HepG2 (cell line): ENCODE results near the gene PLPPR3. TPM values are rescaled to one million over a fixed set of nuclear protein-coding genes. Genes with fewer than 3 reads are reported as not detected.

Experiments
- AGO2 ChIP-seq: fragments of 200-400 bp; formaldehyde crosslinking; optimal IDR thresholded peaks from 2 replicates; pipeline ENCODE3; 2017; ENCODE audit warnings: mild to moderate bottlenecking, low read depth, low read length, moderate library complexity
- AKAP8 ChIP-seq: sonication (generic); formaldehyde crosslinking; IDR thresholded peaks from 2 replicates; pipeline ENCODE4 v1.5.1; 2020; ENCODE audit warnings: mild to moderate bottlenecking, missing genetic modification reagents
- ATF2 ChIP-seq: sonication (generic); formaldehyde crosslinking; IDR thresholded peaks from 2 replicates; pipeline ENCODE4 v1.4.0; 2020; ENCODE audit warnings: missing genetic modification reagents
- CBX5 ChIP-seq: sonication (generic); formaldehyde crosslinking; IDR thresholded peaks from 2 replicates; pipeline ENCODE4 v1.4.0; 2020; ENCODE audit warnings: missing genetic modification reagents, borderline replicate concordance
- CEBPZ ChIP-seq: IDR thresholded peaks from 2 replicates; pipeline ENCODE4 v1.6.1; 2012; ENCODE audit warnings: low read length, improper control_type of control experiment
- CENPT ChIP-seq: sonication (generic); formaldehyde crosslinking; IDR thresholded peaks from 2 replicates; pipeline ENCODE4 v1.8.0; 2022; ENCODE audit warnings: low read depth, mild to moderate bottlenecking, moderate library complexity, missing genetic modification reagents
- DBP ChIP-seq: sonication (generic); formaldehyde crosslinking; IDR thresholded peaks from 2 replicates; pipeline ENCODE4 v1.4.0; 2020; ENCODE audit warnings: missing genetic modification reagents; ENCODE audit errors: not compliant biosample characterization
- FOXK1 ChIP-seq: sonication (generic); formaldehyde crosslinking; IDR thresholded peaks from 2 replicates; pipeline ENCODE4 v1.4.0; 2020; ENCODE audit warnings: low read depth, missing genetic modification reagents, borderline replicate concordance
- GABPB1 ChIP-seq: IDR thresholded peaks from 2 replicates; pipeline ENCODE4 v1.6.1; 2016; ENCODE audit warnings: mild to moderate bottlenecking, missing genetic modification reagents, moderate library complexity, missing compliant biosample characterization
- GATAD2A ChIP-seq: IDR thresholded peaks from 2 replicates; pipeline ENCODE4 v1.6.1; 2016
- HMGA1 ChIP-seq: sonication (generic); formaldehyde crosslinking; conservative IDR thresholded peaks from 2 replicates; pipeline ENCODE4 v1.4.0; 2020; ENCODE audit warnings: missing genetic modification reagents
- MXD1 ChIP-seq: sonication (generic); formaldehyde crosslinking; IDR thresholded peaks from 2 replicates; pipeline ENCODE4 v1.4.0; 2020; ENCODE audit warnings: mild to moderate bottlenecking, missing genetic modification reagents
- NCOA1 ChIP-seq: sonication (generic); formaldehyde crosslinking; IDR thresholded peaks from 2 replicates; pipeline ENCODE4 v1.9.0; 2021; ENCODE audit warnings: missing genetic modification reagents
- PPARG ChIP-seq: conservative IDR thresholded peaks from 2 replicates; pipeline ENCODE4 v1.6.1; 2016; ENCODE audit warnings: missing biosample characterization, missing genetic modification reagents
- SOX13 ChIP-seq, 3 experiments: fragments of 450-650 bp in 1 of 3; sonication (generic) in 1 of 3; formaldehyde crosslinking in 1 of 3; IDR thresholded peaks in 2 of 3; conservative IDR thresholded peaks in 1 of 3; 2 replicates each; pipeline versions ENCODE4 v1.5.0 to v1.6.1; 2016 to 2020; ENCODE audit warnings: antibody characterized with exemption in 1 of 3, mild to moderate bottlenecking in 1 of 3, missing compliant biosample characterization in 1 of 3, missing genetic modification reagents in 1 of 3, moderate library complexity in 1 of 3
- THRA ChIP-seq: sonication (generic); formaldehyde crosslinking; IDR thresholded peaks from 2 replicates; pipeline ENCODE4 v1.4.0; 2020; ENCODE audit warnings: missing genetic modification reagents, borderline replicate concordance
- ZKSCAN1 ChIP-seq: fragments of 150-350 bp; IDR thresholded peaks from 2 replicates; pipeline ENCODE4 v1.6.1; 2014; ENCODE audit warnings: low read length
- ZNF512 ChIP-seq: sonication (generic); formaldehyde crosslinking; IDR thresholded peaks from 2 replicates; pipeline ENCODE4 v1.4.0; 2020; ENCODE audit warnings: mild to moderate bottlenecking, missing genetic modification reagents
- ZNF564 ChIP-seq: sonication (generic); formaldehyde crosslinking; IDR thresholded peaks from 2 replicates; pipeline ENCODE4 v1.8.1; 2023; ENCODE audit warnings: mild to moderate bottlenecking, missing genetic modification reagents
- ZSCAN9 ChIP-seq: IDR thresholded peaks from 2 replicates; pipeline ENCODE4 v1.6.1; 2016; ENCODE audit warnings: borderline replicate concordance
- polyA plus RNA-seq, 8 experiments: library from polyadenylated mRNA; depleted of rRNA in 3 of 8; stranded (reverse) in 7 of 8; unstranded in 1 of 8; fragments of >200 nt; fragmentation: Illumina TruSeq in 4 of 8; extraction: Trizol in 4 of 8; gene quantifications; 2 replicates each; pipeline versions ENCODE4 v1.2.1 to v1.2.3, GENCODE V29; 2011 to 2016; ENCODE audit warnings: low read depth in 4 of 8, missing spikeins in 1 of 8, mixed read lengths in 1 of 8; ENCODE audit not compliant: insufficient read depth in 1 of 8
- total RNA-seq, 5 experiments: library from RNA; depleted of rRNA; stranded (reverse); fragments of >200 nt; fragmentation: Illumina TruSeq; extraction: Trizol; gene quantifications; 2 replicates each; pipeline ENCODE4 v1.2.3, GENCODE V29; 2016; ENCODE audit warnings: low read depth in 1 of 5

Gene PLPPR3
- total and polyA plus RNA-seq, 2 of the 13 experiments (the other 11 are each of a cell fraction or from before 2014, with no cell fraction given) = 0.07 to 0.16 TPM

GRCh38 chr19:800360-801029, 21.3 kb downstream of the PLPPR3 start (continued):
- TF ChIP-seq DBP = no peak
- no peak for TF ChIP-seq ZNF564 (CRISPR knock-in tag)
- TF ChIP-seq CBX5 (CRISPR knock-in tag) = peak; percentile 34; the same call in 1 of the 2 replicates
- 0 out of 2 replicates have a peak, but pooled peaks have one; percentile 25 for TF ChIP-seq ATF2 (CRISPR knock-in tag)
- TF ChIP-seq ZSCAN9 = no peak
- peak; percentile 25; the same call in 1 of the 2 replicates for TF ChIP-seq GATAD2A
- TF ChIP-seq THRA = no peak
- TF ChIP-seq SOX13 (IDR thresholded peaks at IDR 0.05) = no peak
- TF ChIP-seq SOX13 (CRISPR knock-in tag; conservative IDR thresholded peaks at IDR 0.05 in 1 of 2, IDR thresholded peaks at IDR 0.05 in 1 of 2) = peak in 1 of 2 experiments; percentile 19; a peak in 1 of 4 replicates
- no peak for TF ChIP-seq ZNF512 (CRISPR knock-in tag)
- no peak for TF ChIP-seq CENPT
- no peak for TF ChIP-seq HMGA1 (CRISPR knock-in tag)
- no peak for TF ChIP-seq PPARG (CRISPR knock-in tag)
- no peak for TF ChIP-seq FOXK1 (CRISPR knock-in tag)
- TF ChIP-seq CEBPZ = no peak
- TF ChIP-seq NCOA1 (CRISPR knock-in tag) = no peak
- TF ChIP-seq ZKSCAN1 = no peak
- no peak for TF ChIP-seq MXD1
- TF ChIP-seq AKAP8 (CRISPR knock-in tag) = peak; percentile 16; the same call in 1 of the 2 replicates
- TF ChIP-seq GABPB1 (CRISPR knock-in tag) = no peak
- no peak for TF ChIP-seq AGO2
